Urothelium cell line (cell line): ENCODE measurements around the gene PRSS58.
A peak's percentile ranks its signal among the peaks of the same experiment; 100 is the strongest.

Experiments used
- DNase-seq: peaks from one replicate; pipeline ENCODE4 v3.0.0; 2011; ENCODE audit warnings: low spot score, mixed read lengths
- FAIRE-seq: peaks from 2 replicates; lab custom pipeline; 2011; peaks lifted over from hg19 to GRCh38; lab: Jason Lieb, UNC

PRSS58 gene, protein sequence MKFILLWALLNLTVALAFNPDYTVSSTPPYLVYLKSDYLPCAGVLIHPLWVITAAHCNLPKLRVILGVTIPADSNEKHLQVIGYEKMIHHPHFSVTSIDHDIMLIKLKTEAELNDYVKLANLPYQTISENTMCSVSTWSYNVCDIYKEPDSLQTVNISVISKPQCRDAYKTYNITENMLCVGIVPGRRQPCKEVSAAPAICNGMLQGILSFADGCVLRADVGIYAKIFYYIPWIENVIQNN

DNA sequence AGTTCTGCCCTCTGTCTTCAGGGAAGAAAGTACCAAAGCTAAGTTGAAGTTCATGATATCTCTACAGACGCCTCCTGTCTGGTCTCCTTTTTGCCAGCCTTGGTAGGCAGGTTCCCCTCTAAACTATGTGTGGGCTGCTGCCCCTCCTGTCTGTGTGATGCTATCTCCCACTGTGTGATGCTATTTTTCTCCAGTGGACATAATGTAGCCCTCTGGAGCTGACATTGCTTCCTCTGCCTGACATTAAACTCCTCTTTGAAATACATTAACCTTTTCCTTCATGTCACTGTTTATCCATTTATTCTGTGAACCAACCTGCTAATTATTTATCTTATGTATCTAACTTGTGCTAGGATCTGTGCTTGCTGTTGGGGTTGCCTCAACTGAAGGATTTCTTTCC, at the start of gene PRSS58:
Gene PRSS58, minus strand, starts transcription at position 101 of the 400 bp plus-strand sequence. CDS start 351 bp downstream, outside the sequence.
- no peak for DNase-seq
- FAIRE-seq: no peak

DNA sequence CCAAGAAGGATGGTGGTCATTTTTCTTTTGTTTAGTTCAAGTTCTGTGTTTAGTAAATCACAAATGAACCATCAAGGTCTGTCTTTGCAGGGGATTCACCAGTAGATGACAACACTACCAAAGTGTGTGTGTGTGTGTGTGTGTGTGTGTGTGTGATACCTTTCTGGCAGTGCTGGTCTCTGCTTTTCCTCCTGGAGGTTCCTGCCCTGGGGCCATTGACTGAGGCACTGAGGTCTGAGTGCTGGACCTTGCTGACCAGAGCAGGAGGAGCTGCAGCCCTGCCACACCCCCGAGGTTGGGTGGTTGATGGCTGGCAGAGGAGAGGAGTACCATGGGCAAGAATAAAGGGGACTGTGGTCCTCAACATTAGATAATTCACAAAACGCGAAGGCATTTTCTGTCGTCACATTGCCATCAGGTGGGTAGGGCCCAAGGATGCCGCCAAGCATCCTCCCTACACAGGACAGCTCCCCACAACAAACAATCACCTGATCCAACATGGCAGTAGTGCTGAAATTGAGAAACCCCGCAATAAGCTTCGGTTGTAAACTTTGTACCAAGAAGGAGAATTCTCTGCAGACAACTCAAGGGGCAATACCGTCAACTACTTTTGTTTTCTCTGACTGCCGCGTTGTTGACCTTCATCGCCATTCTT, 49.5 kb upstream of the PRSS58 start:
- no peak for DNase-seq
- FAIRE-seq: no peak

DNA sequence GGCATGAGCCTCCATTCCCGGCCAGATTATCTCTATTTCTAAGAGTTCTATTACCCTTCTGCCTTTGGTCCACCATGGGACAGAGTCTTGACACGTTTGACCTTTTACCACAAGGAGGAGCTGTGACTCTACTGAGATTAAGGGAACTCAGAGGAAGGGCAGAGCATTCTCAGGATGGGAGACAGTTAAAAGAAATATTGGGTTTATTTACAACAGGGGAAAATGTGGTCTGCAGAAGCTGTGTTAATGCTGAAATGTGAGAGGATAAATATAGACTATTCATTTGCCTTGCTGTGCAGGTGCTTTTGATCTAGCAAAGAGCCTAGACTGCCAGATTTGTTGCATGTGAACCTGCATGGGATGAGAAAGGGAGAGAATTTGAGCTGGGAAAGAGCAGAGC, 45.8 kb upstream of the PRSS58 start:
- FAIRE-seq (no peak), DNase-seq (peak; percentile 31)

DNA sequence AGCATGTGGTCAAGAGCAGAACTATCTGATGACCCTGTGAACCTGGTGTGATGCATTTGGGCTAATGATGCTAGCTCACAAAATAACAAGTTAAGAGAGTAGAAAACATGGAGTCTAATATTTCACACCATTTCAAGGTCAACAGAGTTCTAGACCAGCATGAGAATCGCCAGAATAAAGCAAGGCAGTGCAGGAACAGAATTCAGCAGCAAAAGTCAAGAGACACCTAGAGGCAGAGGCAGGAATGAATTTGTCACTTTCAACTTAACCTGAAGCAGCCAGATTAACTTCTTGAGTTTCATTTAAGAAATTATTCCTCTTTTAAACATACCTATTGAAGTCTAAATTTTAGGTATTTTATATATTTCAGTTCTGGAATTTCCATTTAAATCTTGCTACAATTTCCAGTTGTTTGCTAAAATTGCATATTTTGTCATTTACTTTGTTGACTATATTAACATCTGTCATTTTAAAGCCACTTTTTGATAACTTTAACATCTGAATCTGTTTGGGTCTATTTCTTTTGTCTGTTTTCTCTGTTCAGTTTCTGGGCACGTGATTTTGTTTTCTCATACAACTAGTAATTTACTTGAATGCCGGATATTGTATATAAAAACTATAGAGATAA, 44.2 kb upstream of the PRSS58 start:
- FAIRE-seq: no peak
- DNase-seq: peak; percentile 34

DNA sequence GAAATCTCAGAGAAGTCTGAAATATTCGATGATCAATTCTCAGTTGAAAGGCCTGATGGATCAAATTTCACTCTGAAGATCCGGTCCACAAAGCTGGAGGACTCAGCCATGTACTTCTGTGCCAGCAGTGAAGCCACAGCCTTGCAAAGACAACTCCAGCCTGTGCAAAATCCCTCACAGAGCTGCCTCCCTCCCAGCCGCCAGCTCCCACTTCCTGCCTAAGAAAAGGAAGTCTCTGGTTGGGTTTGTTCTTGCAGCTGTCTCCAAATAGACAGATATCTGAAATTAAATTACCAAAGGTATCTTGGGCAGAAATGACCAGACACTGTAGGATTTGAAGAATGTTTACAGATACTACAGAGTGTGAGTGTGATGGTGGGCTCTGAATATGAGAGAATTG, 43.4 kb upstream of the PRSS58 start:
- no peak for DNase-seq
- FAIRE-seq: no peak

DNA sequence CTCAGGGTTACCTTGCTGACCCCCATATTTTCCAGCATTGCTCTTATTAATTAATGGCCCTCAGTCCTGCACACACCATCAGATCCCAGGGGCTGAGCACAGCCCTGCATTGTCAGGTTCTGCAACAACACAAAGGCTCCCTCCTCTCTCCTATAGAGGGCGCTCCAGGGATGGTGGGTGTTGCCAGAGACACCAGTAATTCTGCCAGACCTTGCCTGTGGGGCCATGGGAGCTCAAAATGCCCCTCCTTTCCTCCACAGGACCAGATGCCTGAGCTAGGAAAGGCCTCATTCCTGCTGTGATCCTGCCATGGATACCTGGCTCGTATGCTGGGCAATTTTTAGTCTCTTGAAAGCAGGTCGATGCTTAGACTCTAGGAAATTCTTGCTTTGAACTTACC, 42.8 kb upstream of the PRSS58 start:
- DNase-seq (peak; percentile 11), FAIRE-seq (no peak)

DNA sequence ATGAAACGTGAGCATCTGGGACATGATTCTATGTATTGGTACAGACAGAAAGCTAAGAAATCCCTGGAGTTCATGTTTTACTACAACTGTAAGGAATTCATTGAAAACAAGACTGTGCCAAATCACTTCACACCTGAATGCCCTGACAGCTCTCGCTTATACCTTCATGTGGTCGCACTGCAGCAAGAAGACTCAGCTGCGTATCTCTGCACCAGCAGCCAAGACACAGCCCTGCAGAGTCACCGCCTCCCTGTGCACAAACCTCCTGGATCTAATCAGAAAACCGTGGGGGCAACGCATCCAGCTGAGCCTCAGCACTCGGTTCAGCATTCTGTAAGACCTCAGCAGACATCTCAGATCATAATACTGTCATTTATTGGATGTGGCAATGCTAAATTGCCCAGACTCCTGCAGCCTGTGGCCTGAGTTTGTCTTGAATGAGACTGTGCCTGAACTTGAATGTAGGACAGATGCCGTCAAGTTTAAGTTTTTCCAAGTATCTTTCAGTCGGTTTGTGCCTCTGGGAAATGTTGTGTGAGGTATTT, 41.5 kb upstream of the PRSS58 start:
- DNase-seq: no peak
- FAIRE-seq: no peak

DNA sequence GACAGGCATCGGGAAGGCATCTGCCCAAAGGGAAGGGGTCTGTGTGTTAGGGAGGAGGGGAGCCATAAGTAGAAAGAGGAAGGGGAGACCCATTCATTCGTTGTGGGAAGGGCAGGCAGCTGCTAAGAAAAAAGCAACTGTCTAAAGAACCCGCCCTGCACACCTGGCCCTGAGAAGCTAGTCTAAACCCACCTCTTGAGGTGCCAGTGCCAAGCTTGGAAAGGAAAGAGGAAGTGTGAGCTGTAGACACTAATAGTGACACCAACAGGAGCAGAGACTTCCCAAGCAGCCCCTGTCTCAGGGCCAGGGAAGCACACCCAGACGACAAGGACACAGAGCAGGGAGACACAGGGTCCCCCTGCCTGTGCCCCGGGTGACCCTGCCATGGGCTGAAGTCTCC, 40.8 kb upstream of the PRSS58 start:
- FAIRE-seq: no peak
- DNase-seq: no peak

DNA sequence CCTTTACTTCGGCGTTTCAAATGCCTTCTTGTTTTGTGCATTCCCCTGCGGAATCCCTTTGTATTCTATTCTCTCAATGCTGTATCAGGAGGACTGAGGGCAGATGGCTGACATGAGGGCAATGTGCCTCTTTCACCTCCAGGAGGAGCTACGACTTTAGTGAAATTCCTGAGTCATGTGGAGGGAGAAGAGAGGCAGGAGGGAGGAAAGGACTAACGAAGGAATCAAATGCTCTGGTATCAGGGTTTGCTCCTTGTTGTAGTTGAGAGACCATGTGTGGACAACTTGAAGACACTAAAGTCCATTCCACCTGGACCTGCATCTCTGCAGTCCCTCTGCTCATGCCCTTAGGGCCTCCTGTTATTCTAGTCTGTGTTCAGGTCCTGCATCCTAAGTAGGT, 40.2 kb upstream of the PRSS58 start:
- FAIRE-seq: no peak
- DNase-seq: no peak

DNA sequence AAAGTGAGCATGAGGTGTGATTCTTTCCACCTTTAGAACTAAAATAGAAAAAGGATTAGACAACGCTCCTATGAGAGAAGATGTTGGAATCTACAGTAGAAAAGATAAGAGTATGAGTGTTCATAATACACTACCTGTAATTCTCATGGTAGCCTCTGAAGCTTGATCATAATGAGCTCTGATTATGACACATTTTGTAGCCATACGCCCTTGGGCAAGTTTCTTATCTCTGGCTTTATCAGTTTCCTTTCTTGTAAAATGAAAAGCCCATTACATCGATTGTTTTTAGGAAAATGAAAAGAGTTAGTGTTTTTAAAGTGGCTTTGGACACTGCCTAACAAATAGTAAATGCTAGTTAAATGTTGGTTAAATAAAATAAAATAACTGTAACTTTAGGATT, 22.4 kb upstream of the PRSS58 start:
- FAIRE-seq (no peak), DNase-seq (no peak)

DNA sequence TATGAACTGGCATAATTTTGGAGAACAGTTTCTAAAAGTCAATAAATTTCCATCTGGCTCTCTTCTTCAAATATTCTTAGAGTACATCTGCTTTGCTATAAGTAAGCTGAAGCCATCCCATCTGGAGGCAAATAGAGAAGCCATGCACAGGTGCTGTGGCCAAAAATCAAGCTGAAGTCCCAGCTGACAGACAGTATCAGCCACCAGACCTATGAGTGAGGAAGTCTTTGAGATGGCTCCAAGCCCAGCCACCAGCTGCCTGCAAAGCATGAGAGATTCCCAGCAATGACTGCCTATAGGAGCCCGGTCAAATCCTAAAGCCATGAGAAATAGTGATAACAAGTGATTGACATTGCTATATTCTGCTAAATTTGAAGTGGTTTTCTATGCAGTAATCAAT, 21.7 kb upstream of the PRSS58 start:
- no peak for DNase-seq
- FAIRE-seq: no peak

DNA sequence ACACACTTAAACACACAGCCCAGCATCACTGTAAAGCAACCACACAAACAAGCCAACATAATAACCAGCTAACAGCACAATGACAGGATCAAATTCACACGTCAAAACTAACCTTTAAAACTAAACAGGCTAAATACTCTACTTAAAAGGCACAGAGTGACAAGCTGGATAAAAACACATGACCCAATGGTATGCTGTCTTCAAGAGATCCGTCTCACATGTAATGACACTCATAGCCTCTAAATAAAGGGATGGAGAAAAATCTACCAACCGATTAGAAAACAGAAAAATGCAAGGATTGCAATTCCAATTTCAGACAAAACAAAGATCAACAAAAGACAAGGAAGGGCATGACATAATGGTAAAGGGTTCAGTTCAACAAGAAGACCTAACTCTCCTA, 17.2 kb upstream of the PRSS58 start:
- DNase-seq: no peak
- FAIRE-seq: no peak

DNA sequence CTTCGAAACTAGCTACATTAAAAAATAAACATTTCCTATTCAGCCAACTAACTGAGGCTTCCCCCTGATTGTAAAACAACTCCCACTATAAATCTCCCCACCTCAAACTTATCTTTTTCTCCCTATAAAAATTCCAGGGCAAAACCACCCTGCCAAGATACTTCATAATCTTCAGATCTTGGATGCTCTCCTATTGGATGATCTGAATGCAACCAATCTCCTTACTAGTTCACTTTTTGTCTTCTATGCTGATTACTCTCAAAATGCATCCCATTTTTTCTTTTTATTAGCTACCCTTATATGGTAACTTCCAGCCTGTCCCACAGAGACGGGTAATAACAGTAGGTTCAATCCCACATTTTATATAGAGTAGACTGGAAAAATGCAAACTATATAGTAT, 15.0 kb upstream of the PRSS58 start:
- FAIRE-seq (no peak), DNase-seq (no peak)

DNA sequence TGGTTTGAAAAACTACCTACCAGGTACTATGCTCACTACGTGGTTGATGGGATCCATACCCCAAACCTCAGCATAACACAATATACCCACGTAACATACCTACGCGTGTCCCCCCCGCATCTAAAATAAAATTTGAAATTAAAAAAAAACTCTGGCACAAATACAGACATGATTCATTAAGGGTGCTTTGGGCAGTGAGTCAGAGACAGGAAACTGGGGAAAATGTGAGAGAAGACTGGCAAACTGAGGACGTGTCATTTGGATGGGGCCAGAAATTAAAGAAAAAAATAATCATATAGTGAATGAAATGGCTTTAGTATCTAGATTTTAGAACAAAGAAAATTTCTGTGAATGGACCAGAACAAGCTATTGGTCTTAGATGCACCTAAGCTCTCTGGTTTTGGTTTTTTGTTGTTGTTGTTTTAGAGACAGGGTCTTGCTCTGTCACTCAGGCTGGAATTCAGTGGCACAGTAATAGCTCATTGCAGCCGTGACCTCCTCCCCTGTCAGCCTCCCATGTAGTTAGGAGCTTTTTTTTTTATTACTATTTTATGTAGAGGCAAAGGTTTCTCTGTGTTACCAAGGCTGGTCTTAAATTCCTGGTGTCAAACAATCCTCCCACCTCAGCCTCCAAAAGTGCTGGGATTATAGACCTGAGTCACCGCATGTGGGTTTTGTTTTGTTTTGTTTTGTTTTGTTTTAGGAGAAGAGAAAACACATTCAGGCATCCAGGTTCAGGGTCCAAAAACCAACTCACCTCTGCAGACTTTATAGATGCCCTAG, 5.9 kb upstream of the PRSS58 start:
- FAIRE-seq: no peak
- DNase-seq: peak; percentile 61

DNA sequence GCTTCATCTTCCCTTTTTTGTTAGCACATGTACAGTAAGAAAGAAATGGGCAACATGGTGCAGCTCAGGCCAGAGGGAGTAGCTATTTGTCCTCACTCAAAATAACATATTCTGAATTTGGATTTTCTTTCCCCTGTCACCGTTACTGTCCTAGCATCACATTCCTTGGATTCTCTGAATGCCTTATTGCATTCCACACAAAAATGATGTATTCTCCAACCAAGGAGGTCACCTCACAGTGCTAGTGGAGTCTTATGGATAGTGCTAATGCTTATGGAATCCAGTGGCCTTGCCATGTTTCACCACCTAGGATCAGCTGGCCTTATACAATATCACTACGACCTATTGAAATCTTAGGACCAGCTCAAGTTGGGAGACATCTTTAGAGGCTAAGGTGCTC, 7.2 kb downstream of the PRSS58 start:
- DNase-seq (peak; percentile 32), FAIRE-seq (no peak)

DNA sequence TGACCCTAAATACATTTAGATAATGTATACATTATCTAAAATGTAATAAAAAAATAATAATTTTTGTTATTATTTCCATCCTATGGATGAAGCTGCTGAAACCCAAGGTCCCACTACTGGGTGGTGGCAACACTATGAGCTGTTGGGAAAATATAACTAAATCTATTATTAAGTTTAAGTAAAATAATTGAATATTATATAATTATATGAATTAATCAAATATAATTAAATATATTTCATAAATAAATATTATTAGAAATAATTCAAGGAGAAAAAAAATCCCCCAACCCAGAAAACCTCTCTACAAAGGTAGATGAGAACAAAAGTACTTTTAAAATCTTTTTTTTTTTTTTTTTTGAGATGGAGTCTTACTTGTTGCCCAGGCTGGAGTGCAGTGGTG, 7.9 kb downstream of the PRSS58 start:
- FAIRE-seq (no peak), DNase-seq (no peak)

DNA sequence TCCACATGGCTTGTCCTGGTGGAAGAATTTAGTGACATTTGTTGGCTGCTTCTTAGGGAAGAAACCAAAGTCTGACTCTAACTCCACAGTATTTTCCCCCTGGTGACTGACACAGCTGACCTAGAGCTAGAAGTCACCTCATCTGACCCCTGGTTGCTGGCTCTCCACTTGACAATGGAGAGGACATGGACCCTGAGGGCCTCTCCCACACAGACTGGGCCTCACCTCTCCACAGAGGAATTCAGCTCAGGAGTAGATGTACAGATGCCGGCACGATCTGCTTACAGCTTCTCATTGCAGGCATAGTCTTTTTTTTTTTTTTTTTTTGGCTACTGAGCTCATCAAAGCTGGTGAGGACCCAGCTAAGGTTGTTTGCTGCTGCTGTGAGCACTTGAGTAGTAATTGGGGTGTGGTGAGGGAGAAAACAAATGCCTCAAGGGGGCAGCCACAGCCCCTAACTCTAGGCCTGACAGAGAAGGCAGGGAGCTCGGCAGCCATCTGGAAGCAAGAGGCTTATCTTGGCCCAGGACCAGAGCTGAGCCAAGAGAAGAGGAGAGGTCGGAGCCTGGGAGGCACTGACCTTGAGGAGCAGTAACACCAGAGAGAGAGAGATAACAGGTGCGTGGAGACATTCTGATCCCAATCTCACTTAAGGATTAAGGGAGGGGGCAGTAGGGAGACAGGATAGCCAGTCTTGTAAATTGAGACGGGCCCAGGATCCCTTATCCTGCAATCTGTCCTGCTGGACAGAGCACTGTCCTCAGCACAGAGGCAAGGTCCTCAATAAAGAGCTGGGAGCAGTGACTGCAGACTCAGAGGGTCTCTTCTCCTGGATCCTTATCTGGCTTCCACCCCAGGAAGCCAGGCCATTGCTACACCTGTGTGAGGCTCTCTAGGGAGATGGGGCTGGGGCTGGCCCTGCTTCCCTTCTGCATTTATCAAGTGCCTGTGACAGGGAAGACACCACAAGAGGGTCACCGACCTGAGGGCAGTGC, 9.4 kb downstream of the PRSS58 start:
- no peak for FAIRE-seq
- no peak for DNase-seq

DNA sequence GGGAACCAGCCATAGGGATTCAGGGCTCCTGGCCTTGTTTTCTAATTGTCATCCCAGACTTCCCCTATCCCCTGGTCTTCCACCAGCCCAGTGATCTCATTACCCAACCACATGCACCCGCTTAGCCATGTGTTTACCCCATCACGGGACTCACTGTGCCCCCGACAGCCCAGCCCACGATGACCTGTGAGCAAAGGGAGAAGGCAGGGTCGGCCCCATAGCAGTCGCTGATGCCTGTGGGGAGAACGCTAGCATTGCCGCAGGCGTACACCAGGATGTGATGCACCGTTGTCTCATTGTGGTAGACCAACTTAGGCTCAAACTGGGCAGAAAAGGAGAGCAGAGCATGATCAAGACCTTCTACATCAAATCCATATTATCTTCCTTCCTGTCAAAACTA, 14.0 kb downstream of the PRSS58 start:
- DNase-seq: no peak
- no peak for FAIRE-seq

DNA sequence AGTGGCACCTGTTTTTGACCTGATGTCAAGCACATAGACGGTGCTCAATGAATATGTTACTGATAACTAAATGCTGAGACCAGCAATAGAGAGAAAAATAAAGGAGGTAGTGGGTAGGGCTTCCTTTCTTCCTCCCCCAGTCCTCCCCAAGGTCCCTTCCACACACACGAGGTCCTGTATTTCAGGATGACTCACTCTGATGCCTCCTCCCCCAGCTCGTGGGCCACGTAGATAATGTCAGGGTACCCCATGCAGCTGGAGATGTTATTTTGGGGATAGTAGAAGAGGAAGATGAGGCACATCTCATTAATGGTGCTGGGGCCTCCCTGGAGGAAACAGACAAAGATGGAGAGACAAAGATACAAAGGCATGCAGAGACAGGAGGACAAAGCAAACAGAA, 17.3 kb downstream of the PRSS58 start:
- DNase-seq: no peak
- no peak for FAIRE-seq

DNA sequence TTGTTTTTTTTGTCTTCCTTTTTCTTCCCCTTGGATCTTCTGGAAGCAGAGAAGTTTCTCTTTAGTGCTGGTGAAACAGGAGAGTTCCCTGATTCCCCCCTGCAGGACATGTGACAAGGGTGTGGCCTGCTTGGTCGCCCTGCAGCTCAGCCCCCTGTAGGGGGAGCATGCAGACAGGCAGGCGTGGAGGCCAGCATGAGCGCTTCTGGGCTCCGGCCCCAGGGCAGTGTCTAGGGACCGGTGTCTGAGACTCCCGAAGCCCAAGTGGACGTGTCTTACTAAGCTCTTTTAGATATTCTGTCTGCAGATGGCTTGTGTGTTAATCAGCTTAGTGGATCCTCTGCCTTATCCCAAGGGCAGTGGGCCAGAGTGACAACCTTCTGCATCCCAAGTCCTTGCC, 26.1 kb downstream of the PRSS58 start:
- no peak for FAIRE-seq
- no peak for DNase-seq
